HepG2 (cell line): ENCODE measurements around the gene C22orf31. TPM values are rescaled to one million over a fixed set of nuclear protein-coding genes. Genes with fewer than 3 reads are reported as not detected.

Experiments
- HNRNPL ChIP-seq: fragments of 200-400 bp; formaldehyde crosslinking; IDR thresholded peaks from 2 replicates; pipeline ENCODE4 v1.6.1; 2017; ENCODE audit warnings: mild to moderate bottlenecking, low read depth, low read length
- KLF9 ChIP-seq: IDR thresholded peaks from 2 replicates; pipeline ENCODE4 v1.6.1; 2016; ENCODE audit warnings: low read depth
- RAD51 ChIP-seq: fragments of 450-650 bp; IDR thresholded peaks from 2 replicates; pipeline ENCODE4 v1.6.1; 2016; ENCODE audit warnings: borderline replicate concordance
- SOX6 ChIP-seq, 2 experiments: fragments of 450-650 bp in 1 of 2; sonication (generic) in 1 of 2; formaldehyde crosslinking in 1 of 2; IDR thresholded peaks; 2 replicates each; pipeline versions ENCODE4 v1.4.0 to v1.6.1; 2017 to 2020; ENCODE audit warnings: antibody characterized with exemption in 1 of 2, mild to moderate bottlenecking in 1 of 2, missing genetic modification reagents in 1 of 2
- TOPORS ChIP-seq: sonication (generic); formaldehyde crosslinking; IDR thresholded peaks from 2 replicates; pipeline ENCODE4 v1.8.0; 2023; ENCODE audit warnings: mild to moderate bottlenecking, missing genetic modification reagents
- YEATS4 ChIP-seq: sonication (generic); formaldehyde crosslinking; IDR thresholded peaks from 2 replicates; pipeline ENCODE4 v1.4.0; 2020; ENCODE audit warnings: missing genetic modification reagents, borderline replicate concordance
- ZEB1 ChIP-seq: IDR thresholded peaks from 2 replicates; pipeline ENCODE4 v1.6.1; 2012; ENCODE audit warnings: mild to moderate bottlenecking, low read depth, inconsistent platforms; ENCODE audit not compliant: insufficient replicate concordance
- ZMYM2 ChIP-seq: sonication (generic); formaldehyde crosslinking; IDR thresholded peaks from 2 replicates; pipeline ENCODE4 v1.8.0; 2022; ENCODE audit warnings: mild to moderate bottlenecking, missing genetic modification reagents
- ZNF10 ChIP-seq: sonication (generic); formaldehyde crosslinking; IDR thresholded peaks from 2 replicates; pipeline ENCODE4 v1.4.0; 2020; ENCODE audit warnings: mild to moderate bottlenecking, low read depth, missing genetic modification reagents, borderline replicate concordance
- ZNF75D ChIP-seq: sonication (generic); formaldehyde crosslinking; IDR thresholded peaks from 2 replicates; pipeline ENCODE4 v1.8.1; 2023; ENCODE audit warnings: missing genetic modification reagents, mild to moderate bottlenecking, borderline replicate concordance
- polyA plus RNA-seq, 8 experiments: library from polyadenylated mRNA; depleted of rRNA in 3 of 8; stranded (reverse) in 7 of 8; unstranded in 1 of 8; fragments of >200 nt; fragmentation: Illumina TruSeq in 4 of 8; extraction: Trizol in 4 of 8; gene quantifications; 2 replicates each; pipeline versions ENCODE4 v1.2.1 to v1.2.3, GENCODE V29; 2011 to 2016; ENCODE audit warnings: low read depth in 4 of 8, missing spikeins in 1 of 8, mixed read lengths in 1 of 8; ENCODE audit not compliant: insufficient read depth in 1 of 8
- total RNA-seq, 5 experiments: library from RNA; depleted of rRNA; stranded (reverse); fragments of >200 nt; fragmentation: Illumina TruSeq; extraction: Trizol; gene quantifications; 2 replicates each; pipeline ENCODE4 v1.2.3, GENCODE V29; 2016; ENCODE audit warnings: low read depth in 1 of 5
- TF ChIP-seq, protein P1 (sequence below): sonication (generic); formaldehyde crosslinking; IDR thresholded peaks from 2 replicates; pipeline ENCODE4 v1.9.0; 2022; ENCODE audit warnings: low read depth, missing genetic modification reagents
- TF ChIP-seq, protein P2 (sequence below): sonication (generic); formaldehyde crosslinking; IDR thresholded peaks from 2 replicates; pipeline ENCODE4 v1.4.0; 2020; ENCODE audit warnings: mild to moderate bottlenecking, low read depth, missing genetic modification reagents
- TF ChIP-seq, protein P3 (sequence below): sonication (generic); formaldehyde crosslinking; IDR thresholded peaks from 2 replicates; pipeline ENCODE4 v1.5.1; 2020; ENCODE audit warnings: mild to moderate bottlenecking, missing genetic modification reagents
- TF ChIP-seq, protein P4 (sequence below): sonication (generic); formaldehyde crosslinking; IDR thresholded peaks from 2 replicates; pipeline ENCODE4 v1.5.0; 2020; ENCODE audit warnings: mild to moderate bottlenecking, missing genetic modification reagents
- TF ChIP-seq, protein P5 (sequence below): IDR thresholded peaks from 2 replicates; pipeline ENCODE4 v1.6.1; 2018; ENCODE audit warnings: missing genetic modification reagents
- TF ChIP-seq, protein P6 (sequence below): sonication (generic); formaldehyde crosslinking; IDR thresholded peaks from 2 replicates; pipeline ENCODE4 v1.5.1; 2020; ENCODE audit warnings: missing genetic modification reagents, mild to moderate bottlenecking, borderline replicate concordance

Gene C22orf31
- total and polyA plus RNA-seq, 2 of the 13 experiments (the other 11 are each of a cell fraction or from before 2014, with no cell fraction given) = not detected

DNA sequence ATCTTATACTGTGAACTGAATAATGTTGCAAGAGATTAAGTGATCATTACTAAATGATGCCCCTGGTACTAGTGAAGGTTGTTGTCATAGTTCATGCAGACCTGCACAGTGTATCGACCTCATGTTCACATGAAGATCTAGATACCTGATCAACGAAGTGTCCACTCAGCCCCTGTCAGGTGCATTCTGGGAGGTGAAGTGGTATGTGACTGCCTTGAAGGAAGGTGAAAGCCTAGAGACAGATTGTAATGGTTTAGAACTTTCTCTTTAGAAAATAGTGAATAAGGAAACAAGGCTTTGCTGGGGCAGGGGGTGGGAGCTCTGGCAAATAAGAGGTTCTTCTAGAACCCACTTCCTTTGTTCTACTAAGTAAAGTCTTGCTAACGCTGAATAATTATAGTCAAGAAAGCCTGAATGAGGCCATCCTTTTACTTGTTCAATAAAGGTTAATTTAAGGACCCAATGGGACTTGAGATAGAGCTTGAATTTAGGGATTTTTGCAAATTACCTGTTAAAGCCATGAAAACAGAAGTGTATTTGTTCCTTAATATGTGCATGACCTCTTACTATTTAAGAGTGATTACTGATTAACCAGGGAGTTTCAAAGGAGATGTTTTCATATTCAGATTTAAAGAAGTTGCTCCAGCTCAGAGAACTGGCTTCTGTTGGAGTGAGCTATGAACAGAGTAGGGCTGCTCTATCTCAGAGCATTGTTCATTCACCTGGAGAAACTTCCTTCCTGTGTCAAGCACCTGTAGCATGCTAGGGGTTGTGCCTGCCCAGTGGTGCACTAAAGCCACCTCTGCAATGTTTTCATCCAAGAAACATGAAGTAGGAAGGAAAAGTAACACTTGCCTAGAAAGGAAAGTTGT lies 45.3 kb downstream of the C22orf31 start (continued):
- TF ChIP-seq HNRNPL (no peak), SOX6 (IDR thresholded peaks at IDR 0.05) (no peak), SOX6 (CRISPR knock-in tag; IDR thresholded peaks at IDR 0.05) (peak; percentile 47; the same call in 1 of the 2 replicates), ZNF10 (CRISPR knock-in tag) (no peak), YEATS4 (no peak), TOPORS (CRISPR knock-in tag) (no peak), ZMYM2 (CRISPR knock-in tag) (no peak), RAD51 (no peak), ZEB1 (peak; percentile 75), ZNF75D (no peak), KLF9 (CRISPR knock-in tag) (no peak)
- TF ChIP-seq, protein P1, sequence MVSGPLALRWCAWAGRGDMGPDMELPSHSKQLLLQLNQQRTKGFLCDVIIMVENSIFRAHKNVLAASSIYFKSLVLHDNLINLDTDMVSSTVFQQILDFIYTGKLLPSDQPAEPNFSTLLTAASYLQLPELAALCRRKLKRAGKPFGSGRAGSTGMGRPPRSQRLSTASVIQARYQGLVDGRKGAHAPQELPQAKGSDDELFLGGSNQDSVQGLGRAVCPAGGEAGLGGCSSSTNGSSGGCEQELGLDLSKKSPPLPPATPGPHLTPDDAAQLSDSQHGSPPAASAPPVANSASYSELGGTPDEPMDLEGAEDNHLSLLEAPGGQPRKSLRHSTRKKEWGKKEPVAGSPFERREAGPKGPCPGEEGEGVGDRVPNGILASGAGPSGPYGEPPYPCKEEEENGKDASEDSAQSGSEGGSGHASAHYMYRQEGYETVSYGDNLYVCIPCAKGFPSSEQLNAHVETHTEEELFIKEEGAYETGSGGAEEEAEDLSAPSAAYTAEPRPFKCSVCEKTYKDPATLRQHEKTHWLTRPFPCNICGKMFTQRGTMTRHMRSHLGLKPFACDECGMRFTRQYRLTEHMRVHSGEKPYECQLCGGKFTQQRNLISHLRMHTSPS = no peak
- TF ChIP-seq, protein P2, sequence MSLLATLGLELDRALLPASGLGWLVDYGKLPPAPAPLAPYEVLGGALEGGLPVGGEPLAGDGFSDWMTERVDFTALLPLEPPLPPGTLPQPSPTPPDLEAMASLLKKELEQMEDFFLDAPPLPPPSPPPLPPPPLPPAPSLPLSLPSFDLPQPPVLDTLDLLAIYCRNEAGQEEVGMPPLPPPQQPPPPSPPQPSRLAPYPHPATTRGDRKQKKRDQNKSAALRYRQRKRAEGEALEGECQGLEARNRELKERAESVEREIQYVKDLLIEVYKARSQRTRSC (CRISPR knock-in tag) = no peak
- TF ChIP-seq, protein P3, sequence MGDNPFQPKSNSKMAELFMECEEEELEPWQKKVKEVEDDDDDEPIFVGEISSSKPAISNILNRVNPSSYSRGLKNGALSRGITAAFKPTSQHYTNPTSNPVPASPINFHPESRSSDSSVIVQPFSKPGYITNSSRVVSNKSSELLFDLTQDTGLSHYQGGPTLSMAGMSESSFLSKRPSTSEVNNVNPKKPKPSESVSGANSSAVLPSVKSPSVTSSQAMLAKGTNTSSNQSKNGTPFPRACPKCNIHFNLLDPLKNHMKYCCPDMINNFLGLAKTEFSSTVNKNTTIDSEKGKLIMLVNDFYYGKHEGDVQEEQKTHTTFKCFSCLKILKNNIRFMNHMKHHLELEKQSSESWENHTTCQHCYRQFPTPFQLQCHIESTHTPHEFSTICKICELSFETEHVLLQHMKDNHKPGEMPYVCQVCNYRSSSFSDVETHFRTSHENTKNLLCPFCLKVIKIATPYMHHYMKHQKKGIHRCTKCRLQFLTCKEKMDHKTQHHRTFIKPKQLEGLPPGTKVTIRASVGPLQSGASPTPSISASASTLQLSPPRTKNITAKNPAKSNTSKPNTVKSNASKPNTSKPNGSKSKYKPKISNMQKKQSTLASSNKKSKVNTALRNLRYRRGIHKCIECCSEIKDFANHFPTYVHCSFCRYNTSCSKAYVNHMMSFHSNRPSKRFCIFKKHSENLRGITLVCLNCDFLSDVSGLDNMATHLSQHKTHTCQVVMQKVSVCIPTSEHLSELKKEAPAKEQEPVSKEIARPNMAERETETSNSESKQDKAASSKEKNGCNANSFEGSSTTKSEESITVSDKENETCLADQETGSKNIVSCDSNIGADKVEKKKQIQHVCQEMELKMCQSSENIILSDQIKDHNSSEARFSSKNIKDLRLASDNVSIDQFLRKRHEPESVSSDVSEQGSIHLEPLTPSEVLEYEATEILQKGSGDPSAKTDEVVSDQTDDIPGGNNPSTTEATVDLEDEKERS = no peak
- TF ChIP-seq, protein P4, sequence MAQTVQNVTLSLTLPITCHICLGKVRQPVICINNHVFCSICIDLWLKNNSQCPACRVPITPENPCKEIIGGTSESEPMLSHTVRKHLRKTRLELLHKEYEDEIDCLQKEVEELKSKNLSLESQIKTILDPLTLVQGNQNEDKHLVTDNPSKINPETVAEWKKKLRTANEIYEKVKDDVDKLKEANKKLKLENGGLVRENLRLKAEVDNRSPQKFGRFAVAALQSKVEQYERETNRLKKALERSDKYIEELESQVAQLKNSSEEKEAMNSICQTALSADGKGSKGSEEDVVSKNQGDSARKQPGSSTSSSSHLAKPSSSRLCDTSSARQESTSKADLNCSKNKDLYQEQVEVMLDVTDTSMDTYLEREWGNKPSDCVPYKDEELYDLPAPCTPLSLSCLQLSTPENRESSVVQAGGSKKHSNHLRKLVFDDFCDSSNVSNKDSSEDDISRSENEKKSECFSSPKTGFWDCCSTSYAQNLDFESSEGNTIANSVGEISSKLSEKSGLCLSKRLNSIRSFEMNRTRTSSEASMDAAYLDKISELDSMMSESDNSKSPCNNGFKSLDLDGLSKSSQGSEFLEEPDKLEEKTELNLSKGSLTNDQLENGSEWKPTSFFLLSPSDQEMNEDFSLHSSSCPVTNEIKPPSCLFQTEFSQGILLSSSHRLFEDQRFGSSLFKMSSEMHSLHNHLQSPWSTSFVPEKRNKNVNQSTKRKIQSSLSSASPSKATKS (CRISPR knock-in tag) = no peak
- TF ChIP-seq, protein P5, sequence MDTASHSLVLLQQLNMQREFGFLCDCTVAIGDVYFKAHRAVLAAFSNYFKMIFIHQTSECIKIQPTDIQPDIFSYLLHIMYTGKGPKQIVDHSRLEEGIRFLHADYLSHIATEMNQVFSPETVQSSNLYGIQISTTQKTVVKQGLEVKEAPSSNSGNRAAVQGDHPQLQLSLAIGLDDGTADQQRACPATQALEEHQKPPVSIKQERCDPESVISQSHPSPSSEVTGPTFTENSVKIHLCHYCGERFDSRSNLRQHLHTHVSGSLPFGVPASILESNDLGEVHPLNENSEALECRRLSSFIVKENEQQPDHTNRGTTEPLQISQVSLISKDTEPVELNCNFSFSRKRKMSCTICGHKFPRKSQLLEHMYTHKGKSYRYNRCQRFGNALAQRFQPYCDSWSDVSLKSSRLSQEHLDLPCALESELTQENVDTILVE (CRISPR knock-in tag) = peak; percentile 19; the same call in 1 of the 2 replicates
- TF ChIP-seq, protein P6, sequence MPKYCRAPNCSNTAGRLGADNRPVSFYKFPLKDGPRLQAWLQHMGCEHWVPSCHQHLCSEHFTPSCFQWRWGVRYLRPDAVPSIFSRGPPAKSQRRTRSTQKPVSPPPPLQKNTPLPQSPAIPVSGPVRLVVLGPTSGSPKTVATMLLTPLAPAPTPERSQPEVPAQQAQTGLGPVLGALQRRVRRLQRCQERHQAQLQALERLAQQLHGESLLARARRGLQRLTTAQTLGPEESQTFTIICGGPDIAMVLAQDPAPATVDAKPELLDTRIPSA (CRISPR knock-in tag) = no peak
